Prostate gland (tissue), 2 donors: Measurements from ENCODE around the gene OR10V1.

Experiments
- POLR2A ChIP-seq: fragments of 450-650 bp; IDR thresholded peaks from one replicate; pipeline ENCODE4 v1.6.1; 2016; ENCODE audit warnings: antibody characterized with exemption, mild to moderate bottlenecking
- POLR2AphosphoS5 ChIP-seq: sonication (generic); formaldehyde crosslinking; IDR thresholded peaks from one replicate; pipeline ENCODE4 v1.6.1; 2017; ENCODE audit warnings: antibody characterized with exemption
- TF ChIP-seq, protein P1 (sequence below), 4 experiments: fragments of 200-600 bp in 2 of 4; fragments of 450-650 bp in 2 of 4; sonication (generic) in 2 of 4; IDR thresholded peaks; 1 replicate in 3 of 4; 2 replicates in 1 of 4; pipeline ENCODE4 v1.5.1; 2016 to 2019; ENCODE audit warnings: antibody characterized with exemption in 4 of 4, mild to moderate bottlenecking in 2 of 4, moderate library complexity in 2 of 4

DNA sequence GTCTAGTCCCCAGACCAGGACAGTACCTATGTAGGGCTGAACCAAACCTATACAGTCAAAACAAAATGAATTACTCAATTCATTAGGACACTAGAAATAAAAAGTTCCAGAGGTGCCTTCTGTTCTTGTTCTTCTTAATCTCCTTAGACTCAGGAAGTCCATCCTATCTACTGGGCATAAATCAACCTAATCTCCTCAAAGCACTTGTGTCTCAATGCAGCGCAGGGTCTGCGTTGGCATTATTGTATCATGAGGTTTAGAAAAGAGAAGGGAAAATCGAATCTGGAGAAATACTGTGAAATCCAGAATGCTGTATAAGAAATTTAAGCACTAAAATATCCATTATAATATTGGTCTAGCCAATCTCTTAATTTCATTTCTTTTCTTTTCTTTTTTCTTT lies 2.4 kb upstream of the OR10V1 start:
- TF ChIP-seq, protein P1, sequence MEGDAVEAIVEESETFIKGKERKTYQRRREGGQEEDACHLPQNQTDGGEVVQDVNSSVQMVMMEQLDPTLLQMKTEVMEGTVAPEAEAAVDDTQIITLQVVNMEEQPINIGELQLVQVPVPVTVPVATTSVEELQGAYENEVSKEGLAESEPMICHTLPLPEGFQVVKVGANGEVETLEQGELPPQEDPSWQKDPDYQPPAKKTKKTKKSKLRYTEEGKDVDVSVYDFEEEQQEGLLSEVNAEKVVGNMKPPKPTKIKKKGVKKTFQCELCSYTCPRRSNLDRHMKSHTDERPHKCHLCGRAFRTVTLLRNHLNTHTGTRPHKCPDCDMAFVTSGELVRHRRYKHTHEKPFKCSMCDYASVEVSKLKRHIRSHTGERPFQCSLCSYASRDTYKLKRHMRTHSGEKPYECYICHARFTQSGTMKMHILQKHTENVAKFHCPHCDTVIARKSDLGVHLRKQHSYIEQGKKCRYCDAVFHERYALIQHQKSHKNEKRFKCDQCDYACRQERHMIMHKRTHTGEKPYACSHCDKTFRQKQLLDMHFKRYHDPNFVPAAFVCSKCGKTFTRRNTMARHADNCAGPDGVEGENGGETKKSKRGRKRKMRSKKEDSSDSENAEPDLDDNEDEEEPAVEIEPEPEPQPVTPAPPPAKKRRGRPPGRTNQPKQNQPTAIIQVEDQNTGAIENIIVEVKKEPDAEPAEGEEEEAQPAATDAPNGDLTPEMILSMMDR (IDR thresholded peaks at IDR 0.05) = no peak
- TF ChIP-seq POLR2A (no peak), POLR2AphosphoS5 (no peak)
